CD8-positive, alpha-beta memory T cell (primary cell): Measurements from ENCODE around the gene KCNK4. TPM values are rescaled to one million over a fixed set of nuclear protein-coding genes. Genes with fewer than 3 reads are reported as not detected.

ENCODE experiments used
- CTCF ChIA-PET: fragments of 350-600 bp; sonication (Branson Sonifier 250); formaldehyde crosslinking; loops from one replicate; lab custom pipeline; 2021; ENCODE audit warnings: antibody characterized with exemption; lab: Charles Lee
- POLR2A ChIA-PET: fragments of 350-600 bp; sonication (Branson Sonifier 250); formaldehyde crosslinking; loops from one replicate; lab custom pipeline; 2021; ENCODE audit warnings: antibody characterized with exemption; lab: Charles Lee
- DNase-seq, 5 donors: peaks; one replicate each; pipeline versions ENCODE4 v3.0.0 to v3.0.0-alpha.2; 2020 to 2022; ENCODE audit warnings: mixed read lengths in 1 of 5
- H3K27ac ChIP-seq: one replicate; pipeline ENCODE4 v1.7.0; 2013; ENCODE audit warnings: low read depth, mild to moderate bottlenecking, low read length, moderate library complexity
- H3K27me3 ChIP-seq: 2 replicates; pipeline ENCODE4 v1.7.0; 2013; ENCODE audit warnings: low read length, mild to moderate bottlenecking; ENCODE audit not compliant: insufficient read depth, poor library complexity, severe bottlenecking
- H3K36me3 ChIP-seq: 2 replicates; pipeline ENCODE4 v1.7.0; 2013; ENCODE audit warnings: mild to moderate bottlenecking, low read length, moderate library complexity; ENCODE audit not compliant: insufficient read depth
- H3K4me1 ChIP-seq: 2 replicates; pipeline ENCODE4 v1.7.0; 2013; ENCODE audit warnings: mild to moderate bottlenecking, low read length, moderate library complexity; ENCODE audit not compliant: insufficient read depth
- H3K4me3 ChIP-seq: 2 replicates; pipeline ENCODE4 v1.7.0; 2013; ENCODE audit warnings: mild to moderate bottlenecking, low read length
- H3K9me3 ChIP-seq: 2 replicates; pipeline ENCODE4 v1.7.0; 2013; ENCODE audit warnings: mild to moderate bottlenecking, low read length
- H3K27ac Mint-ChIP-seq, 8 donors: one replicate each; pipeline ENCODE4 v1.8.0; 2020 to 2021; ENCODE audit warnings: mixed read lengths in 8 of 8, mild to moderate bottlenecking in 6 of 8, inconsistent platforms in 3 of 8, moderate library complexity in 3 of 8
- H3K27me3 Mint-ChIP-seq, 2 donors: one replicate each; pipeline ENCODE4 v1.8.0; 2020 to 2021; ENCODE audit warnings: mixed read lengths in 2 of 2, mild to moderate bottlenecking in 1 of 2, moderate library complexity in 1 of 2
- H3K36me3 Mint-ChIP-seq, 3 donors: one replicate each; pipeline ENCODE4 v1.8.0; 2020 to 2021; ENCODE audit warnings: mixed read lengths in 3 of 3, inconsistent platforms in 1 of 3, mild to moderate bottlenecking in 1 of 3
- H3K4me1 Mint-ChIP-seq, 3 donors: one replicate each; pipeline ENCODE4 v1.8.0; 2020 to 2021; ENCODE audit warnings: mixed read lengths in 3 of 3, inconsistent platforms in 1 of 3, mild to moderate bottlenecking in 1 of 3
- H3K4me3 Mint-ChIP-seq, 7 donors: one replicate each; pipeline ENCODE4 v1.8.0; 2020 to 2021; ENCODE audit warnings: mixed read lengths in 7 of 7, mild to moderate bottlenecking in 6 of 7, moderate library complexity in 4 of 7, inconsistent platforms in 2 of 7
- H3K9me3 Mint-ChIP-seq, 5 donors: one replicate each; pipeline ENCODE4 v1.8.0; 2020 to 2022; ENCODE audit warnings: mixed read lengths in 5 of 5, mild to moderate bottlenecking in 3 of 5, moderate library complexity in 2 of 5, inconsistent platforms in 1 of 5
- polyA plus RNA-seq: library from polyadenylated mRNA; unstranded; fragments of 300-500 nt; fragmentation: Illumina TruSeq; gene quantifications from one replicate; pipeline ENCODE4 v1.2.3, GENCODE V29; 2021
- total RNA-seq, 2 experiments: library from RNA; stranded (reverse); gene quantifications; one replicate each; pipeline ENCODE4 v1.2.3, GENCODE V29; 2021

The KCNK4 gene
- total and polyA plus RNA-seq, 3 experiments from 2014 or later, result not detected

GRCh38 chr11:64304032-64304315 lies 12.9 kb downstream of the KCNK4 start:
- Histone ChIP-seq H3K9me3 (no peaks in the 10 kb centered on the region), H3K4me1 (peaks cover 35% of the 10 kb centered on the region), H3K27me3 (peaks cover 27% of the 10 kb centered on the region), H3K27ac (peak overlapping the region; percentile 89), H3K4me3 (no peak overlapping the region), H3K36me3 (no peaks in the 10 kb centered on the region)
- Mint-ChIP-seq H3K27ac (peak overlapping the region; percentile 95 to 98 (median 97)), H3K36me3 (peaks cover 0 to 16% (median 0%) of the 10 kb centered on the region in 3 donors), H3K4me3 (peak overlapping the region; percentile 90 to 96 (median 94)), H3K9me3 (no peaks in the 10 kb centered on the region), H3K27me3 (peaks cover 20 to 22% of the 10 kb centered on the region in 2 donors), H3K4me1 (peaks cover 33 to 54% (median 33%) of the 10 kb centered on the region in 3 donors)
- DNase-seq, result no peak
- POLR2A ChIA-PET, result interaction anchor here (0.6 to 3.6 kb wide), 11 partner anchors 14 to 99 kb away, joined by 3 to 42 read pairs (median 14); partner anchors contain the start of genes BAD, FERMT3, FKBP2 and GPR137
- CTCF ChIA-PET, result interaction anchor here (0.8 to 5.8 kb wide), 26 partner anchors 12 to 308 kb away, joined by 3 to 281 read pairs (median 6); partner anchors contain the start of genes BAD, CCDC88B, FERMT3 and FKBP2

- Mint-ChIP-seq H3K36me3 (peaks cover 0 to 18% (median 0%) of the 10 kb centered on the region in 3 donors), H3K27me3 (peaks cover 19 to 20% of the 10 kb centered on the region in 2 donors), H3K4me3 (peak overlapping the region; percentile 90 to 96 (median 94)), H3K4me1 (peaks cover 32 to 49% (median 32%) of the 10 kb centered on the region in 3 donors), H3K27ac (peak overlapping the region; percentile 95 to 98 (median 97)), H3K9me3 (no peaks in the 10 kb centered on the region)
- Histone ChIP-seq H3K27ac (peak overlapping the region; percentile 89), H3K4me3 (peak overlapping the region; percentile 92), H3K4me1 (peaks cover 35% of the 10 kb centered on the region), H3K27me3 (peaks cover 22% of the 10 kb centered on the region), H3K9me3 (no peaks in the 10 kb centered on the region), H3K36me3 (no peaks in the 10 kb centered on the region)
- POLR2A ChIA-PET, result interaction anchor here (0.6 to 3.6 kb wide), 13 partner anchors 13 to 100 kb away, joined by 3 to 42 read pairs (median 6); partner anchors contain the start of genes BAD, FERMT3, FKBP2 and GPR137
- CTCF ChIA-PET, result interaction anchor here (0.6 to 5.8 kb wide), 30 partner anchors 12 to 309 kb away, joined by 3 to 281 read pairs (median 4); partner anchors contain the start of genes BAD, CCDC88B, FERMT3 and FKBP2
- DNase-seq, result peak; percentile 85 to 94 (median 90)
Observed at GRCh38 chr11:64304316-64305072, 13.4 kb downstream of the KCNK4 start.

DNA sequence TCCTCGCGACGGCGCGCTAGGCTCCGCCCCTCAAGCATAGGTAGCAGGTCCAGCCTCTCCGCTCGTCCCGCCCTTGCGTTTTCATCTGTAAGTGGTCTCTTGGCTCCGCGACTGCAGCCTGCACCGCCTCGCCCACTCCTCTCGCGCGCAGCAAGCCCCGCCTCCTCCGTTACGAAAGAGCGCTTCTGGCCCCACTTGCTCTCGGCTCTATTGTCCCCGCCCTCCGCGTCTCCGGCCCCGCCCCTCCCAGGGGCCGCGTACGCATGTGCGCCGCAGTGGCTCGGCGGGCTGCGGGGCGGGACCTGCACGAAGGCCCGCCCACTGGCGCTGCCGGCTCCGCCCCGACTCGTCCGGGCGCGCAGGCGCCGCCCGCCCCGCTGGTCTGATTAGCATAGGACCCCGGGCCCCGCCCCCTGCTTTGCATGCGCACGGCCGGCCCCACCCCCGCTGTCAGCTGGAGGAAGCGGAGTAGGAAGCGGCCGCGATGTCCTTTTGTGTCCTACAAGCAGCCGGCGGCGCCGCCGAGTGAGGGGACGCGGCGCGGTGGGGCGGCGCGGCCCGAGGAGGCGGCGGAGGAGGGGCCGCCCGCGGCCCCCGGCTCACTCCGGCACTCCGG lies 14.1 kb downstream of the KCNK4 start, which contains the start of gene ESRRA:
TSS of gene ESRRA (plus strand) at position 450 of the 616 bp plus-strand sequence. CDS start 1,656 bp downstream, outside the sequence.
- peak within 1 kb of the TSS; percentile 92 for H3K4me3 ChIP-seq
- CTCF ChIA-PET, result interaction anchor here (0.7 to 5.8 kb wide), 21 partner anchors 12 to 306 kb away, joined by 3 to 281 read pairs (median 6); partner anchors contain the start of genes BAD, CCDC88B, FERMT3 and GPR137
- H3K36me3 ChIP-seq, result no peaks in the 10 kb centered on the region
- peaks cover 28% of the 10 kb centered on the region for H3K4me1 ChIP-seq
- peaks cover 0 to 18% (median 0%) of the 10 kb centered on the region in 3 donors for H3K36me3 Mint-ChIP-seq
- no peaks in the 10 kb centered on the region for H3K9me3 Mint-ChIP-seq
- POLR2A ChIA-PET, result interaction anchor here (0.6 to 3.6 kb wide), 12 partner anchors 13 to 100 kb away, joined by 3 to 42 read pairs (median 10); partner anchors contain the start of genes BAD, FERMT3, FKBP2 and GPR137
- peak; percentile 99 to 100 (median 100) for DNase-seq
- peak within 1 kb of the TSS; percentile 96 to 99 (median 98) for H3K27ac Mint-ChIP-seq
- peaks cover 15% of the 10 kb centered on the region for H3K27me3 ChIP-seq
- peak within 1 kb of the TSS; percentile 94 to 100 (median 96) for H3K4me3 Mint-ChIP-seq
- peaks cover 12 to 13% of the 10 kb centered on the region in 2 donors for H3K27me3 Mint-ChIP-seq
- peak within 1 kb of the TSS; percentile 89 for H3K27ac ChIP-seq
- H3K9me3 ChIP-seq, result no peaks in the 10 kb centered on the region
- peaks cover 27 to 42% (median 27%) of the 10 kb centered on the region in 3 donors for H3K4me1 Mint-ChIP-seq

DNA sequence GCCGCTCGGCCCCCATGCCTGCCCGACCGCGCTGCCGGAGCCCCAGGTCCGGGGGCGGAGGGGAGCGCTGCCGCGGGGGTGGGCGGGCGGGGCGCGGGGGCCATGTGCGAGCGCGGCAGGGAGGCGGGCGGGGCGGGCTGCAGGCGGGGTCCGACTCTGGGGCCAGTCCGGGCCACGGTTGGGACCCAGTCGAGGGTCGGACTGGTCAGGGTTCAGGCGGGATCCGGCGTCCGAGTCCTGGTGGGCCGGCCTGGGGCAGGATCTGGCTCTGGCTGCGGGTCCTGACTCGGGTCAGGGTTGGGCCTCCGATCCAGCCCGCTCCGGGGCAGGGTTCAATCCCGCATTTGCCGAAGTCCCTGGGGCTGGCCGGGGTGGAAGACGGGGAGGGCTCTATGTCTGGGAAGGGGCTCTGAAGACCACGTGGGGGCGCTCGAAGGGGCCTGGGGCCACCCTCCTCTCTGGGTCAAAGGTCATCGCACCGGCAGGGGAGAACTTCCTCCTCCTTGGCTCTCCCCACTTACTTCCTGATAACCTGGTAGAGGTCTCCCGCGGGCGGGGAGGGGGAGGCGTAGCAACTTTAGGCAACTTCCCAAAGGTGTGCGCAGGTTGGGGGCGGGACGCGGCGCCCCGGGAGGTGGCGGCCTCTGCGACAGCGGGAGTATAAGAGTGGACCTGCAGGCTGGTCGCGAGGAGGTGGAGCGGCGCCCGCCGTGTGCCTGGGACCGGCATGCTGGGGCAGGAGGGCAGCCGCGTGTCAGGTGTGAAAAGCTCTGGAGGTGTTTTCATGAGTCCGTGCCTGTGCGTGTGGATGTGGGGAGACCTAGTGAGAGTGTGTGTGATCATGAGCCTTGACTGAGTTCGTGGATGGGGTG lies 14.8 kb downstream of the KCNK4 start:
- peaks cover 5% of the 10 kb centered on the region in 2 donors for H3K27me3 Mint-ChIP-seq
- CTCF ChIA-PET, result interaction anchor here (0.7 to 5.8 kb wide), 5 partner anchors 11 to 101 kb away, joined by 3 to 281 read pairs (median 34); partner anchors contain the start of genes FERMT3, PLCB3, PPP1R14B and PRDX5
- peak overlapping the region; percentile 81 for H3K4me3 ChIP-seq
- H3K4me3 Mint-ChIP-seq, result peak overlapping the region; percentile 91 to 100 (median 96)
- peak overlapping the region; percentile 73 for H3K27ac ChIP-seq
- H3K36me3 Mint-ChIP-seq, result peaks cover 0 to 20% (median 0%) of the 10 kb centered on the region in 3 donors
- POLR2A ChIA-PET, result interaction anchor here (0.6 to 3.6 kb wide), 7 partner anchors 12 to 99 kb away, joined by 3 to 42 read pairs (median 5); partner anchors contain the start of genes BAD, FKBP2, GPR137 and PRDX5
- peaks cover 21 to 38% (median 22%) of the 10 kb centered on the region in 3 donors for H3K4me1 Mint-ChIP-seq
- no peaks in the 10 kb centered on the region for H3K9me3 Mint-ChIP-seq
- no peaks in the 10 kb centered on the region for H3K36me3 ChIP-seq
- peak overlapping the region; percentile 83 to 99 (median 96) for H3K27ac Mint-ChIP-seq
- H3K27me3 ChIP-seq, result peaks cover 8% of the 10 kb centered on the region
- no peaks in the 10 kb centered on the region for H3K9me3 ChIP-seq
- peaks cover 21% of the 10 kb centered on the region for H3K4me1 ChIP-seq
- peak; percentile 47 to 82 (median 61) for DNase-seq

DNA sequence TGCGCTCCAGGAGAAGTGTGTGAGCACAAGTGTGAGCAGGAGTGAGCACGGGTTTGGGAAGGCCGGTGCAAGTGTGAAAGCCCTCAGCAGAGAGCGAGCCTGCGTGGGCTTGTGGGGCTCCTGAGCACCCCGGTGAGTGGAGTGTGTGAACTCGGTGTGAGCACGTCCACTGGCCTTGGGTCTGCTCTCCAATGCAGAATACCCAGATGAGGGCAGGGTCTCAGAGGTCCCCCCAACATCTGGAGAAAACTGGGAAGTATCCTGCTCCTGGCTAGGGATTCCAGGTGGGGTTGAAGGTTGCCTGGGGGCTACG lies 15.4 kb downstream of the KCNK4 start:
- Histone ChIP-seq H3K36me3 (no peaks in the 10 kb centered on the region), H3K4me1 (peaks cover 20% of the 10 kb centered on the region), H3K9me3 (no peaks in the 10 kb centered on the region), H3K27me3 (peaks cover 5% of the 10 kb centered on the region), H3K4me3 (peak overlapping the region; percentile 81), H3K27ac (peak overlapping the region; percentile 73)
- Mint-ChIP-seq H3K9me3 (no peaks in the 10 kb centered on the region), H3K36me3 (peaks cover 0 to 22% (median 0%) of the 10 kb centered on the region in 3 donors), H3K4me1 (peaks cover 21 to 38% (median 21%) of the 10 kb centered on the region in 3 donors), H3K27me3 (peaks cover 3 to 4% of the 10 kb centered on the region in 2 donors), H3K27ac (peak overlapping the region; percentile 83 to 99 (median 96)), H3K4me3 (peak overlapping the region; percentile 91 to 100 (median 96))
- no peak for DNase-seq
- ChIA-PET CTCF (interaction anchor here (0.7 to 4.4 kb wide), 2 partner anchors 11 to 101 kb away, joined by 3 to 34 read pairs; partner anchors contain the start of genes PRDX5 and TRMT112), POLR2A (no interaction called here)

DNA sequence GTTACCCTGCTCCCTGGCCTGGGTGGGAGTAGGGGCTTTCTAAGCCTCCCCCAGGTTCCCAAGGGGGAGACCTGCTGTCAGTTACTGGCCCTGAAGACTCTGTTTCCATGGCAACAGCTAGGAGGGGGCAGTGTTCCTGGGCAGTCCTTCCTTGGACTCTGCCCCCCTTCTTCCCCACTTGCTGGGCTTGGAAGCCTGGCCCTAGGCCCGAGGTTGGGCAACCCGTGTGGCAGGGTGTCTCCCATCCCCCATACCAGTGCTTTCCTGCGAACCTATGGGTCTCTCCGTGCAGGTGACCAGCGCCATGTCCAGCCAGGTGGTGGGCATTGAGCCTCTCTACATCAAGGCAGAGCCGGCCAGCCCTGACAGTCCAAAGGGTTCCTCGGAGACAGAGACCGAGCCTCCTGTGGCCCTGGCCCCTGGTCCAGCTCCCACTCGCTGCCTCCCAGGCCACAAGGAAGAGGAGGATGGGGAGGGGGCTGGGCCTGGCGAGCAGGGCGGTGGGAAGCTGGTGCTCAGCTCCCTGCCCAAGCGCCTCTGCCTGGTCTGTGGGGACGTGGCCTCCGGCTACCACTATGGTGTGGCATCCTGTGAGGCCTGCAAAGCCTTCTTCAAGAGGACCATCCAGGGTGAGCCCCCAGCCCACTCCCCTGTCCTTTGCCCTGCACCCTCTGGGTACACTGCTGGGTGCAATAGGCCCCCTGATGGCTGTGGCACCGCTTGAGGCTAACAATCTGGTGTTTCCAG lies 15.9 kb downstream of the KCNK4 start:
- POLR2A ChIA-PET, result interaction anchor here (0.6 kb wide), 1 partner anchor 17 kb away, joined by 4 read pairs; no protein-coding TSS in a partner anchor
- H3K9me3 Mint-ChIP-seq, result no peaks in the 10 kb centered on the region
- CTCF ChIA-PET, result interaction anchor here (0.7 to 4.4 kb wide), 3 partner anchors 10 to 103 kb away, joined by 3 to 34 read pairs (median 3); partner anchors contain the start of genes PRDX5 and TRMT112
- no peaks in the 10 kb centered on the region for H3K9me3 ChIP-seq
- H3K27me3 Mint-ChIP-seq, result no peaks in the 10 kb centered on the region
- DNase-seq, result no peak
- H3K27ac Mint-ChIP-seq, result peak overlapping the region in 7 of 8 donors; percentile 24 to 99 (median 96)
- peaks cover 20% of the 10 kb centered on the region for H3K4me1 ChIP-seq
- H3K4me3 ChIP-seq, result peak overlapping the region; percentile 81
- H3K4me3 Mint-ChIP-seq, result peak overlapping the region; percentile 91 to 100 (median 96)
- no peaks in the 10 kb centered on the region for H3K27me3 ChIP-seq
- peaks cover 0 to 22% (median 0%) of the 10 kb centered on the region in 3 donors for H3K36me3 Mint-ChIP-seq
- peaks cover 21 to 34% (median 21%) of the 10 kb centered on the region in 3 donors for H3K4me1 Mint-ChIP-seq
- peak overlapping the region; percentile 73 for H3K27ac ChIP-seq
- no peaks in the 10 kb centered on the region for H3K36me3 ChIP-seq
